Pancreas (tissue), 10 donors: ENCODE measurements around the gene HOXC4. TPM values are rescaled to one million over a fixed set of nuclear protein-coding genes. Genes with fewer than 3 reads are reported as not detected.
A peak's percentile ranks its signal among the peaks of the same experiment; 100 is the strongest.

Experiments
- ATAC-seq, 4 donors: fragments of 200-7000 bp; cut with Tn5 transposase; one replicate each; pipeline versions ENCODE4 v1.8.0 to v1.9.1; 2020; ENCODE audit warnings: mild to moderate bottlenecking in 4 of 4, moderate library complexity in 4 of 4
- DNase-seq, 6 donors: peaks; one replicate each; pipeline ENCODE4 v3.0.0-alpha.2; 2020
- FAIRE-seq: peaks from 2 replicates; lab custom pipeline; 2012; peaks lifted over from hg19 to GRCh38; lab: Jason Lieb, UNC
- H3K27ac ChIP-seq, 4 donors: fragments of 200-600 bp; sonication (generic); 1 replicate in 3 of 4; 2 replicates in 1 of 4; pipeline versions ENCODE4 v1.5.0 to v1.8.0; 2020
- H3K27me3 ChIP-seq, 4 donors: fragments of 200-600 bp; one replicate each; pipeline ENCODE4 v1.8.0; 2021
- H3K36me3 ChIP-seq, 3 donors: fragments of 200-600 bp; sonication (generic) in 1 of 3; one replicate each; pipeline versions ENCODE4 v1.5.0 to v1.8.0; 2020 to 2021
- H3K4me1 ChIP-seq, 3 donors: fragments of 200-600 bp; one replicate each; pipeline ENCODE4 v1.8.0; 2021
- H3K4me3 ChIP-seq, 4 donors: fragments of 200-600 bp; sonication (generic) in 2 of 4; one replicate each; pipeline versions ENCODE4 v1.5.0 to v1.8.0; 2020 to 2021
- H3K9me3 ChIP-seq, 4 donors: fragments of 200-600 bp; one replicate each; pipeline ENCODE4 v1.8.0; 2021
- WGBS, 2 donors: extraction: QIAGEN DNeasy Blood & Tissue Kit; methylation state at CpG; one replicate each; pipeline ENCODE4 v1.1.7; 2013; 5-methylcytosine and 5-hydroxymethylcytosine counted together
- intact Hi-C, 3 donors: fragments of 100-400 bp; cut with DNase I; formaldehyde crosslinking; loops; one replicate each; pipeline versions ENCODE4 v1.11.1 to v1.14.2; 2022
- polyA plus RNA-seq, 2 donors: library from polyadenylated mRNA; stranded (reverse); fragments of 200-250 nt; gene quantifications; one replicate each; pipeline ENCODE4 v1.2.3, GENCODE V29; 2013
- total RNA-seq, 6 donors: library from RNA; stranded (reverse); fragmentation: NEBNext Ultra II Directional in 4 of 6; extraction: Animal tissue kit (Norgen Biotek cat#: 25700) in 4 of 6; gene quantifications; one replicate each; pipeline versions ENCODE4 v1.2.1 to v1.2.4, GENCODE V29; 2021 to 2023
- TF ChIP-seq, protein P1 (sequence below), 4 donors: fragments of 200-600 bp; sonication (generic) in 3 of 4; IDR thresholded peaks; one replicate each; pipeline versions ENCODE4 v1.5.0 to v1.8.0; 2021; ENCODE audit warnings: antibody characterized with exemption in 4 of 4
- donor health status: healthy with polysubstance abuse.
- donor health status: DM: no; HTN: no; CAD: no; lungs with moderate emphysema.
- donor health status: DM: no; HTN: no; CAD: no.
- donor health status: control.
- donor health status: control.
- donor health status: Bipolar disorder and iron deficiency.
- donor health status: DM: yes; HTN: yes; CAD: no.
- donor health status: DM: no; HTN: no; CAD: no.
- donor health status: DM: no; HTN: no; CAD: no.
- donor health status: DM: yes; HTN: yes; CAD: no.

HOXC4 gene
- total and polyA plus RNA-seq, 8 donors, result 0.15 to 0.62 (median 0.25) TPM; not detected in 4

DNA sequence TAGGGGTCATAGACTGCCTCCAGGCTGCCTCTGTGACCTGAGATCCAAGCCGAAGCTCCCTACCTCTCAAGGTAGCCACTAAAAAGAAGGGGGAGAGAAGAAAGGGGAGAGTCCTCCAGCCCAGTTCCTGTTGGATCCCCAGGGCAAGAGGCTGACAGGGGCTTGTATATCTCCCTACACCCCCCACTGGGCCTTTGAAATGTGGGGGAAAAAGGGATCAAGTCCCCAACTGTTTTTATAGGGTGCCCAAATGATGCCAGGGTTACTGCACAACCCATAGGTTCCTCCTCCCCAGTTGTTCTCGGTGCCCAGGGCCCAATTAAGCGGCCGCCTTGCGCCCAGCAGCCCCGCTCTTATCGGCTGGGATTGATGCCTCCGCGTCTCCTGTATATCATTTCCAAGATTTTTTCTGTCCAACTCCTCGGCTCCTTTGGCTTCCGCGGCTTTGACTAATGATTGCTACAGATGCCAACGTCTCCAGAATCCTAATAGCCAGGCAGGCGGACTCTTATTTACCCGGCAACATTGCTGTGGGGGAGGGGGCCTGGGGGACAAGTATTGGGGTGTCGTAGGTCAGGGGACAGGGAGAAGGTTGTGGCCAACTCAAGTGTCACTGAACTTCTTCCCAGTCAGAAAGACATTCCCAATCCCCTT lies 7.6 kb upstream of the HOXC4 start:
- 18 to 26% methylated on average over 16 of the region's 16 CpGs for WGBS, 2 donors
- intact Hi-C loops, result no loop called here
- ATAC-seq (no peak), DNase-seq (no peak), FAIRE-seq (no peak)
- H3K36me3 ChIP-seq, result no peaks in the 10 kb centered on the region
- H3K4me3 ChIP-seq, result no peak overlapping the region
- TF ChIP-seq, protein P1, sequence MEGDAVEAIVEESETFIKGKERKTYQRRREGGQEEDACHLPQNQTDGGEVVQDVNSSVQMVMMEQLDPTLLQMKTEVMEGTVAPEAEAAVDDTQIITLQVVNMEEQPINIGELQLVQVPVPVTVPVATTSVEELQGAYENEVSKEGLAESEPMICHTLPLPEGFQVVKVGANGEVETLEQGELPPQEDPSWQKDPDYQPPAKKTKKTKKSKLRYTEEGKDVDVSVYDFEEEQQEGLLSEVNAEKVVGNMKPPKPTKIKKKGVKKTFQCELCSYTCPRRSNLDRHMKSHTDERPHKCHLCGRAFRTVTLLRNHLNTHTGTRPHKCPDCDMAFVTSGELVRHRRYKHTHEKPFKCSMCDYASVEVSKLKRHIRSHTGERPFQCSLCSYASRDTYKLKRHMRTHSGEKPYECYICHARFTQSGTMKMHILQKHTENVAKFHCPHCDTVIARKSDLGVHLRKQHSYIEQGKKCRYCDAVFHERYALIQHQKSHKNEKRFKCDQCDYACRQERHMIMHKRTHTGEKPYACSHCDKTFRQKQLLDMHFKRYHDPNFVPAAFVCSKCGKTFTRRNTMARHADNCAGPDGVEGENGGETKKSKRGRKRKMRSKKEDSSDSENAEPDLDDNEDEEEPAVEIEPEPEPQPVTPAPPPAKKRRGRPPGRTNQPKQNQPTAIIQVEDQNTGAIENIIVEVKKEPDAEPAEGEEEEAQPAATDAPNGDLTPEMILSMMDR (IDR thresholded peaks at IDR 0.05), result no peak
- H3K4me1 ChIP-seq, result peaks cover 0 to 6% (median 3%) of the 10 kb centered on the region in 3 donors
- no peaks in the 10 kb centered on the region for H3K9me3 ChIP-seq
- no peak overlapping the region for H3K27ac ChIP-seq
- peaks cover 0 to 30% (median 8%) of the 10 kb centered on the region in 4 donors for H3K27me3 ChIP-seq

- no peak overlapping the region for H3K27ac ChIP-seq
- intact Hi-C loops, result no loop called here
Observed at GRCh38 chr12:54046809-54047159, 6.9 kb upstream of the HOXC4 start.

DNA sequence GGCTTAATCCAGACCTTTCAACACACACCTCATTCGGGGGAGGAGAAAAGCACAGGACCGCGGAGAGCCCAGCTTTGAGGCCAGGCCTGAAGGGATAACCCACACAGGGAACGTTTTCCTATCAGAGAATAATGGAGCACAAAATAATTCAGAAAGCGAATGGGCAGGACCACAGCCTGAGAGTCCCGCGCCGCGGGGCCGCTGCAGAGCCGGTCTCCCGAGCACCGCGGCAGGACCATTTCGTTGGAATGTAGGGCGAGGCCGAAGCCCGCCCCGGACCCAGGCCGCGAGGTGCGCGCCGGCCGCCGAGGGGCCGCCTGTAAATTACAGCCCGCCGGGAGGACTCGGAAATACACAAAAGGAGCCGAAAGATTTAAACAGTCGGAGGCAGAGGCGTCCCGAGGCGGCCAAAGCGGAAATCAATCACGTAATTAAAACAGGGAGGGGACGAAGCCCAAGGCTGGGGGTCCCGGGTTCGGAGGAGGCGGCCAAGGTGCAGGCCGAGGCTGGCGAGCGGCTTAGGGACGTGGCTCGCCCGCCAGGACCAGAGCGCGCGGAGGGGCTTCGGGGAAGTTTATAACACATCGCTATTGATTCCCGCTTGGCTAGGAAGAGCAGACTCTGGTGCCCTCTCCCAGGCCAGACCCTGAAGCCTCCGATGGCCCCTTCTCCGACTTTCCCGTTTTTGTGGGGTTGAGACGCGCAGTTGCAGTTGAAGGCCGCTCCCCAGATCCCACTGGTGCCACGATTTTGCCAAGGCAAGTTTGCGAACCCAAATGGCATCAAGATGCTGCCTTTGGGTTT lies 6.3 kb upstream of the HOXC4 start:
- no peak for DNase-seq
- Histone ChIP-seq H3K36me3 (no peaks in the 10 kb centered on the region), H3K27ac (no peak overlapping the region), H3K4me1 (peaks cover 0 to 6% (median 3%) of the 10 kb centered on the region in 3 donors), H3K9me3 (no peaks in the 10 kb centered on the region), H3K27me3 (peaks cover 0 to 31% (median 6%) of the 10 kb centered on the region in 4 donors), H3K4me3 (peak overlapping the region in 1 of 4 donors; percentile 15)
- FAIRE-seq, result no peak
- 10 to 11% methylated on average over 61 of the region's 61 CpGs for WGBS, 2 donors
- intact Hi-C loops, result no loop called here
- TF ChIP-seq, protein P1 (IDR thresholded peaks at IDR 0.05), result no peak
- peak in 3 of 4 donors; percentile 29 to 51 (median 47) for ATAC-seq

More at GRCh38 chr12:54046809-54047159, 6.9 kb upstream of the HOXC4 start:
- Histone ChIP-seq H3K36me3 (no peaks in the 10 kb centered on the region), H3K9me3 (no peaks in the 10 kb centered on the region), H3K4me1 (peaks cover 0 to 6% (median 3%) of the 10 kb centered on the region in 3 donors), H3K4me3 (peak overlapping the region in 1 of 4 donors; percentile 15), H3K27me3 (peaks cover 0 to 30% (median 6%) of the 10 kb centered on the region in 4 donors)
- DNase-seq, result no peak
- peak in 3 of 4 donors; percentile 30 to 57 (median 39) for ATAC-seq
- FAIRE-seq, result no peak
- 10 to 13% methylated on average over 27 of the region's 27 CpGs for WGBS, 2 donors
- TF ChIP-seq, protein P1 (IDR thresholded peaks at IDR 0.05), result no peak

GRCh38 chr12:54047964-54048303 lies 5.7 kb upstream of the HOXC4 start:
- intact Hi-C loops, result no loop called here
- TF ChIP-seq, protein P1 (IDR thresholded peaks at IDR 0.05), result no peak
- no peak for FAIRE-seq
- Histone ChIP-seq H3K27me3 (peaks cover 0 to 36% (median 6%) of the 10 kb centered on the region in 4 donors), H3K9me3 (no peaks in the 10 kb centered on the region), H3K27ac (no peak overlapping the region), H3K36me3 (no peaks in the 10 kb centered on the region), H3K4me3 (no peak overlapping the region), H3K4me1 (peaks cover 0 to 6% (median 3%) of the 10 kb centered on the region in 3 donors)
- no peak for ATAC-seq
- no peak for DNase-seq
- 26 to 48% methylated on average over 8 of the region's 8 CpGs for WGBS, 2 donors
